ENCODE results near the gene BBS2. TPM values are rescaled to one million over a fixed set of nuclear protein-coding genes. Genes with fewer than 3 reads are reported as not detected.
A peak's percentile ranks its signal among the peaks of the same experiment; 100 is the strongest.

BBS2 gene
- total RNA-seq, 1 experiment from 2014 or later, result 23.9 TPM

GRCh38 chr16:56451753-56452689 lies 67.8 kb downstream of the BBS2 start:
- peak overlapping the region; percentile 83 for H3K4me3 Mint-ChIP-seq (ENCODE audit: unreplicated experiment)
- ChIA-PET CTCF (interaction anchor here (0.5 to 1.4 kb wide), 5 partner anchors 14 to 96 kb away, joined by 3 to 4 read pairs (median 3); no protein-coding TSS in a partner anchor), POLR2A (interaction anchor here (0.6 to 3.5 kb wide), 39 partner anchors 9 to 1527 kb away, joined by 3 to 35 read pairs (median 4); partner anchors contain the start of genes AMFR, BBS2, MT1F and MT1X)
- intact Hi-C loops (cut with micrococcal nuclease), result loop anchor here (2.0 kb wide), 1 partner anchor 25 kb away; no protein-coding TSS in a partner anchor
- TSS peak; percentile 48 for BruUV-seq (replicated peaks)
- DNase-seq (ENCODE audit: unreplicated experiment), result peak; percentile 35
- H3K9me3 Mint-ChIP-seq (ENCODE audit: unreplicated experiment), result no peaks in the 10 kb centered on the region
- peak overlapping the region; percentile 80 for H3K27ac Mint-ChIP-seq (ENCODE audit: low read depth, unreplicated experiment)
- H3K4me1 Mint-ChIP-seq (ENCODE audit: insufficient read depth, unreplicated experiment), result peaks cover 25% of the 10 kb centered on the region
- peaks cover 46% of the 10 kb centered on the region for H3K36me3 Mint-ChIP-seq (ENCODE audit: insufficient read depth, unreplicated experiment)
- TF ChIP-seq CTCF (IDR thresholded peaks at IDR 0.05; ENCODE audit: unreplicated experiment), result no peak
- no peaks in the 10 kb centered on the region for H3K27me3 Mint-ChIP-seq (ENCODE audit: insufficient read depth, unreplicated experiment)

GRCh38 chr16:56450986-56451752 lies 68.7 kb downstream of the BBS2 start, which contains the start of the genes NUDT21 and OGFOD1:
Gene NUDT21 (minus strand): TSS chr16:56451332. CDS start chr16:56451202, 130 bp downstream.
Gene OGFOD1 (plus strand): TSS chr16:56451554. CDS start chr16:56451613, 59 bp downstream.
- Mint-ChIP-seq H3K27me3 (ENCODE audit: insufficient read depth, unreplicated experiment) (no peaks in the 10 kb centered on the region), H3K27ac (ENCODE audit: low read depth, unreplicated experiment) (peak within 1 kb of the TSS; percentile 80), H3K36me3 (ENCODE audit: insufficient read depth, unreplicated experiment) (peaks cover 46% of the 10 kb centered on the region), H3K4me3 (ENCODE audit: unreplicated experiment) (peak within 1 kb of the TSS; percentile 83), H3K4me1 (ENCODE audit: insufficient read depth, unreplicated experiment) (peaks cover 24% of the 10 kb centered on the region), H3K9me3 (ENCODE audit: unreplicated experiment) (no peaks in the 10 kb centered on the region)
- no TSS peak for BruUV-seq (replicated peaks)
- CTCF ChIA-PET, result interaction anchor here (0.7 to 1.4 kb wide), 4 partner anchors 15 to 1012 kb away, joined by 3 to 5 read pairs (median 3); no protein-coding TSS in a partner anchor
- intact Hi-C loops (cut with micrococcal nuclease), result loop anchor here (2.0 kb wide), 1 partner anchor 24 kb away; no protein-coding TSS in a partner anchor
- peak; percentile 98 for DNase-seq (ENCODE audit: unreplicated experiment)
- POLR2A ChIA-PET, result interaction anchor here (0.5 to 3.5 kb wide), 39 partner anchors 8 to 1526 kb away, joined by 3 to 35 read pairs (median 4); partner anchors contain the start of genes AMFR, MT1X and MT2A
- TF ChIP-seq CTCF (IDR thresholded peaks at IDR 0.05; ENCODE audit: unreplicated experiment), result no peak

GRCh38 chr16:56450275-56450985 lies 69.4 kb downstream of the BBS2 start:
- Mint-ChIP-seq H3K36me3 (ENCODE audit: insufficient read depth, unreplicated experiment) (peaks cover 46% of the 10 kb centered on the region), H3K27me3 (ENCODE audit: insufficient read depth, unreplicated experiment) (no peaks in the 10 kb centered on the region), H3K4me1 (ENCODE audit: insufficient read depth, unreplicated experiment) (peaks cover 20% of the 10 kb centered on the region), H3K27ac (ENCODE audit: low read depth, unreplicated experiment) (peak overlapping the region; percentile 80), H3K4me3 (ENCODE audit: unreplicated experiment) (peak overlapping the region; percentile 83), H3K9me3 (ENCODE audit: unreplicated experiment) (no peaks in the 10 kb centered on the region)
- intact Hi-C loops (cut with micrococcal nuclease), result loop anchor here (2.0 kb wide), 1 partner anchor 24 kb away; no protein-coding TSS in a partner anchor
- ChIA-PET CTCF (interaction anchor here (0.6 to 1.4 kb wide), 3 partner anchors 15 to 1013 kb away, joined by 3 read pairs; no protein-coding TSS in a partner anchor), POLR2A (interaction anchor here (0.5 to 3.5 kb wide), 35 partner anchors 8 to 1525 kb away, joined by 3 to 35 read pairs (median 5); partner anchors contain the start of genes AMFR, MT1X and MT2A)
- DNase-seq (ENCODE audit: unreplicated experiment), result no peak
- BruUV-seq (replicated peaks), result TSS peak; percentile 33
- TF ChIP-seq CTCF (IDR thresholded peaks at IDR 0.05; ENCODE audit: unreplicated experiment), result no peak

Measured in MCF 10A (cell line).